SK-N-MC (cell line): ENCODE results near the gene TMEM17.
A peak's percentile ranks its signal among the peaks of the same experiment; 100 is the strongest.

Experiments used
- DNase-seq: peaks from one replicate; pipeline ENCODE4 v3.0.0-alpha.2; 2011; ENCODE audit warnings: low read depth, low spot score
- H3K27ac ChIP-seq: fragments of 200-600 bp; sonication (generic); 2 replicates; pipeline ENCODE4 v1.5.1; 2016; ENCODE audit warnings: mixed run types
- H3K36me3 ChIP-seq: fragments of 200-600 bp; sonication (generic); 2 replicates; pipeline ENCODE4 v1.6.1; 2017; ENCODE audit warnings: antibody characterized with exemption, low read length, mixed read lengths; ENCODE audit not compliant: insufficient read depth
- H3K4me3 ChIP-seq: fragments of 200-600 bp; sonication (generic); 2 replicates; pipeline ENCODE4 v1.5.1; 2016
- H3K9ac ChIP-seq: fragments of 200-600 bp; sonication (generic); 2 replicates; pipeline ENCODE4 v1.8.0; 2017; ENCODE audit warnings: mixed run types, mixed read lengths; ENCODE audit not compliant: insufficient read length
- H3K9me3 ChIP-seq: fragments of 200-600 bp; sonication (generic); 2 replicates; pipeline ENCODE4 v1.6.1; 2017; ENCODE audit warnings: low read depth, mild to moderate bottlenecking, antibody characterized with exemption, low read length, moderate library complexity, mixed read lengths
- EZH2 ChIP-seq: fragments of 200-600 bp; sonication (generic); IDR thresholded peaks from one replicate; pipeline ENCODE4 v1.6.1; 2017; ENCODE audit warnings: antibody characterized with exemption
- FOXP2 ChIP-seq: optimal IDR thresholded peaks from 2 replicates; pipeline ENCODE3; 2011; ENCODE audit warnings: mild to moderate bottlenecking, moderate library complexity; ENCODE audit not compliant: insufficient read depth; ENCODE audit errors: extremely low read length, control extremely low read depth
- POLR2AphosphoS5 ChIP-seq: IDR thresholded peaks from 2 replicates; pipeline ENCODE4 v1.6.1; 2012; ENCODE audit warnings: mild to moderate bottlenecking, low read depth, low read length, borderline replicate concordance

Gene TMEM17

DNA sequence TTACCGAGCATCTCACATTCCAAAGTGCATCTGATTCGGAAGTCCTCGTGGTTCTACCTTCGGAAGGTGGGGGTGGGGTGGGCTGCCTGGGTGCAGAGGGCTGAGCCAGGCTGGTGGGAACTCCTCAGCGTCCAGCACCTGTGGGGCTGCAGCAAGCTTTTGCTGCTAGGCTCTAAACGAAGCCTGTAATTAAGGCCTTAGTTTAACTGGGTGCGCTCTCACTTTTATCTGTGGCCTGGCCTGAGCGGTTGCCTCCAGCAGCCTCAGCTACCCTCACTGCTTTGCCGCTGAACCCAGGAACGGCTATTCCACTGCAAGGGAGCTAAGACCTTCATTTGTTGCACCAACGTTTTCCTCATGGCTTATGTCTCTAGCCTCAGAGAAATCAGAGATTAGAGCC, 48.4 kb downstream of the TMEM17 start:
- no peak for DNase-seq
- Histone ChIP-seq H3K36me3 (no peaks in the 10 kb centered on the region), H3K4me3 (peak overlapping the region; percentile 75), H3K9me3 (no peaks in the 10 kb centered on the region), H3K27ac (no peak overlapping the region), H3K9ac (no peak overlapping the region)
- TF ChIP-seq FOXP2 (no peak), EZH2 (no peak), POLR2AphosphoS5 (no peak)

GRCh38 chr2:62456721-62457539, 49.1 kb downstream of the TMEM17 start:
- TF ChIP-seq POLR2AphosphoS5, result no peak
- TF ChIP-seq FOXP2, result no peak
- TF ChIP-seq EZH2, result no peak

GRCh38 chr2:62455957-62456692, 49.9 kb downstream of the TMEM17 start:
- no peak overlapping the region; the same call in 1 of the 2 replicates for H3K4me3 ChIP-seq
- H3K36me3 ChIP-seq, result no peaks in the 10 kb centered on the region
- no peaks in the 10 kb centered on the region for H3K9me3 ChIP-seq
- H3K27ac ChIP-seq, result no peak overlapping the region
- DNase-seq, result no peak
- H3K9ac ChIP-seq, result no peak overlapping the region
- TF ChIP-seq EZH2 (no peak), FOXP2 (no peak), POLR2AphosphoS5 (no peak)

More at GRCh38 chr2:62456721-62457539, 49.1 kb downstream of the TMEM17 start:
- H3K27ac ChIP-seq, result no peak overlapping the region
- H3K9ac ChIP-seq, result no peak overlapping the region
- H3K4me3 ChIP-seq, result peak overlapping the region; percentile 75
- no peaks in the 10 kb centered on the region for H3K36me3 ChIP-seq
- no peaks in the 10 kb centered on the region for H3K9me3 ChIP-seq
- no peak for DNase-seq

DNA sequence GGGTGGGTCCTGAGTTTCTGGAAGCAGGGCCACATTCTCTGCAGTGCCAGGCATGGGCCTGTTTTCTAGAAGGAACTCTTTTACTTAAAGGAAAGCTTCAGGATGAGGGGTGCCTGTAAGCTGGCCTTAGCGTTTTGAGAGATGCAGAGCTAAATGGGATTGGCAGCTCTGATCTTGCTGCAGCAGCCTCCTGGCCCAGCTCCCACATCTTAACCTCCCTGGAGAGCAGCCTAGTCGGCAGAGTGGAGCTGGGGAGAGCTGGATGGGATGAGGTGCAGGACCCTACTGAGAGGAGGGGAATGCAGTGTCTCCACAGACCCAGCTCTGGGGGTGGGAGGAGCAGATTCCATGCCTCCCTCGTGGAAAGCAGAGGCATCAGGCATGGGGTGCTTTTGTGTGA, 52.0 kb downstream of the TMEM17 start:
- Histone ChIP-seq H3K9me3 (no peaks in the 10 kb centered on the region), H3K27ac (no peak overlapping the region), H3K4me3 (no peak overlapping the region), H3K36me3 (no peaks in the 10 kb centered on the region), H3K9ac (no peak overlapping the region)
- no peak for TF ChIP-seq EZH2
- no peak for TF ChIP-seq FOXP2
- no peak for TF ChIP-seq POLR2AphosphoS5
- DNase-seq, result no peak

GRCh38 chr2:62452701-62453454, 53.1 kb downstream of the TMEM17 start:
- no peaks in the 10 kb centered on the region for H3K36me3 ChIP-seq
- TF ChIP-seq POLR2AphosphoS5 (no peak), FOXP2 (no peak), EZH2 (no peak)
- no peak overlapping the region for H3K9ac ChIP-seq
- no peak overlapping the region for H3K27ac ChIP-seq
- H3K4me3 ChIP-seq, result no peak overlapping the region
- no peaks in the 10 kb centered on the region for H3K9me3 ChIP-seq
- no peak for DNase-seq

GRCh38 chr2:62450716-62451191, 55.2 kb downstream of the TMEM17 start:
- Histone ChIP-seq H3K36me3 (no peaks in the 10 kb centered on the region), H3K9ac (no peak overlapping the region), H3K4me3 (no peak overlapping the region), H3K27ac (no peak overlapping the region), H3K9me3 (no peaks in the 10 kb centered on the region)
- DNase-seq, result no peak
- TF ChIP-seq POLR2AphosphoS5, result no peak
- no peak for TF ChIP-seq FOXP2
- TF ChIP-seq EZH2, result no peak
